Prostate gland (tissue), 2 donors: ENCODE data around the gene VPS13A. TPM values are rescaled to one million over a fixed set of nuclear protein-coding genes. Genes with fewer than 3 reads are reported as not detected.

Experiments used
- DNase-seq: peaks from one replicate; pipeline ENCODE4 v3.0.0-alpha.2; 2019; ENCODE audit warnings: low spot score
- H3K27ac ChIP-seq, 2 donors: fragments of 200-600 bp; sonication (generic); 2 replicates each; pipeline ENCODE4 v1.5.1; 2017 to 2019
- H3K27me3 ChIP-seq: fragments of 200-600 bp; sonication (generic); replicated peaks from 2 replicates; pipeline ENCODE4 v1.5.1; 2019; ENCODE audit not compliant: insufficient read depth
- H3K36me3 ChIP-seq, 2 donors: fragments of 200-600 bp; sonication (generic); 1 replicate in 1 of 2; 2 replicates in 1 of 2; pipeline versions ENCODE4 v1.5.1 to v1.8.1; 2017 to 2019
- H3K4me1 ChIP-seq: fragments of 200-600 bp; sonication (generic); replicated peaks from 2 replicates; pipeline ENCODE4 v1.5.1; 2019
- H3K4me3 ChIP-seq, 2 donors: fragments of 200-600 bp; sonication (generic); 2 replicates each; pipeline ENCODE4 v1.5.1; 2017 to 2019
- H3K9me3 ChIP-seq: fragments of 200-600 bp; sonication (generic); 2 replicates; pipeline ENCODE4 v1.5.1; 2017
- POLR2A ChIP-seq: fragments of 450-650 bp; IDR thresholded peaks from one replicate; pipeline ENCODE4 v1.6.1; 2016; ENCODE audit warnings: antibody characterized with exemption, mild to moderate bottlenecking
- POLR2AphosphoS5 ChIP-seq: sonication (generic); formaldehyde crosslinking; IDR thresholded peaks from one replicate; pipeline ENCODE4 v1.6.1; 2017; ENCODE audit warnings: antibody characterized with exemption
- whole genome bisulfite sequencing: methylation state at CpG from one replicate; pipeline ENCODE4 v1.1.5; 2018; 5-methylcytosine and 5-hydroxymethylcytosine counted together
- intact Hi-C: fragments of 100-400 bp; cut with DNase I; formaldehyde crosslinking; loops from one replicate; pipeline ENCODE4 v1.14.2; 2022
- total RNA-seq, 2 donors: library from RNA; depleted of rRNA; stranded (reverse); fragments of >200 nt; gene quantifications; one replicate each; pipeline ENCODE4 v1.1.0, GENCODE V29; 2016
- TF ChIP-seq, protein P1 (sequence below), 4 experiments: fragments of 200-600 bp in 2 of 4; fragments of 450-650 bp in 2 of 4; sonication (generic) in 2 of 4; IDR thresholded peaks; 1 replicate in 3 of 4; 2 replicates in 1 of 4; pipeline ENCODE4 v1.5.1; 2016 to 2019; ENCODE audit warnings: antibody characterized with exemption in 4 of 4, mild to moderate bottlenecking in 2 of 4, moderate library complexity in 2 of 4

Gene VPS13A
- total RNA-seq, 2 donors from 2014 or later = 22.7 to 25.2 TPM

DNA sequence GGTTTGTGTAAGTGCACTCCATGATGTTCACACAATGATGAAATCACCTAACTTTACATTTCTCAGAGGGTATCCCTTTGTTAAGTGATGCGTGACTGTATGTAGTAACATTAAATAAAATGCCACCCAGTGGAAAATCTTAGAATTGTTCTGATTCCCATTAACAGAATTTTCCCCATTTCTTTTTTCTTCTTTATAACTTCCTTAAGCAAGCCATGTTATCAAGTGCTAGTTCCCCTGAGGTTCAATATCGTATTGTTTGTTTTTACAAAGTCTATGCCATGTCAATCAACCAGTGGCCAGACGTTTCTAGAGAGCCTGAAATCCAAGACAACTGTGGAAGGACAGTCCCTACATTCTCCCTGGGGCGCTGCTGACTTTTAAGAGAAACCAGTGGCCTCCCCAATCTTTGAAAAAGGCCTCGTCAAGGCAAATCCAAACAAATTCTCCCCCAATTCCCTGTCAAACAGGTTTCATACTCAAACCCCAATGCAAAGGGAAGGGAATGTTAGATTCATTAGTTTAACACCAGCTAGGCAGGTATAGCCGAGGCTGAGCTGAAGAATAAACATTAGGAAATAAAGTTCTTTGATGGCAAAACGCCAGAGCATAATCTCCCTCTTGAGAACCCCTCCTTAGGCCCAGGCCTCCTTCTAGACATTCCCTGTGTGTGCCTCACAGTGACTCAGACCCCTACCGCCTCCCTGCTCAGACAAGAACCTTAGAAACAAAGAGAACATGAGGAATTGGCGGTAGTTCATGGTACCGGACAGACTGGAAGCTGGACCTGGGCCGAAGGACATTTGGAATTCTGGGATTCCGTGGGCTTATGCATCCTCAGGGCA is 272.1 kb downstream of the VPS13A start:
- no peaks in the 10 kb centered on the region for H3K27me3 ChIP-seq
- DNase-seq = no peak
- no peak overlapping the region for H3K4me3 ChIP-seq
- intact Hi-C loops = no loop called here
- H3K36me3 ChIP-seq = no peaks in the 10 kb centered on the region
- H3K9me3 ChIP-seq = no peaks in the 10 kb centered on the region
- 65% methylated on average over 12 of the region's 12 CpGs for WGBS
- TF ChIP-seq, protein P1, sequence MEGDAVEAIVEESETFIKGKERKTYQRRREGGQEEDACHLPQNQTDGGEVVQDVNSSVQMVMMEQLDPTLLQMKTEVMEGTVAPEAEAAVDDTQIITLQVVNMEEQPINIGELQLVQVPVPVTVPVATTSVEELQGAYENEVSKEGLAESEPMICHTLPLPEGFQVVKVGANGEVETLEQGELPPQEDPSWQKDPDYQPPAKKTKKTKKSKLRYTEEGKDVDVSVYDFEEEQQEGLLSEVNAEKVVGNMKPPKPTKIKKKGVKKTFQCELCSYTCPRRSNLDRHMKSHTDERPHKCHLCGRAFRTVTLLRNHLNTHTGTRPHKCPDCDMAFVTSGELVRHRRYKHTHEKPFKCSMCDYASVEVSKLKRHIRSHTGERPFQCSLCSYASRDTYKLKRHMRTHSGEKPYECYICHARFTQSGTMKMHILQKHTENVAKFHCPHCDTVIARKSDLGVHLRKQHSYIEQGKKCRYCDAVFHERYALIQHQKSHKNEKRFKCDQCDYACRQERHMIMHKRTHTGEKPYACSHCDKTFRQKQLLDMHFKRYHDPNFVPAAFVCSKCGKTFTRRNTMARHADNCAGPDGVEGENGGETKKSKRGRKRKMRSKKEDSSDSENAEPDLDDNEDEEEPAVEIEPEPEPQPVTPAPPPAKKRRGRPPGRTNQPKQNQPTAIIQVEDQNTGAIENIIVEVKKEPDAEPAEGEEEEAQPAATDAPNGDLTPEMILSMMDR (IDR thresholded peaks at IDR 0.05) = no peak
- TF ChIP-seq POLR2A (no peak), POLR2AphosphoS5 (no peak)
- H3K4me1 ChIP-seq = no peaks in the 10 kb centered on the region
- no peak overlapping the region for H3K27ac ChIP-seq

DNA sequence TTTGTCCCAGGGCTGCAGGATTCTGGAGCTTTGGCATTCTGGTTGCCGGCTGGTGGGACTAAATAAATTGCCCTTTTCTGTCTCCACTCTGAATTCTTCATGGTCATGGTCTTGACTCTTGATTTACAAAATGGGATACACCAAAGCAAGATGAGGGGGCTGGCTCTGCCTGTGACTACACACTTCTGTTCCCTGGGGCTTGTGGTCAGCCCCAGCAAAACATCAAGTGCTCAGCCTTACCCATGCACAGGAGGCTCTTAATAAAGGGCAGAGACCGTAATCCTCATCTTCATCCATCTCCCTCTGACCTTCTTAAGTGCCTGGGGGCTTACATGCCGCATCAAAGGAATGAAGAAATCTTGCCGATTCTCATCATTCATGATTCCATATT is 272.7 kb downstream of the VPS13A start:
- Histone ChIP-seq H3K4me1 (no peaks in the 10 kb centered on the region), H3K9me3 (no peaks in the 10 kb centered on the region), H3K36me3 (no peaks in the 10 kb centered on the region), H3K27ac (no peak overlapping the region), H3K27me3 (no peaks in the 10 kb centered on the region), H3K4me3 (no peak overlapping the region)
- 92% methylated on average over 4 of the region's 4 CpGs for WGBS
- intact Hi-C loops = no loop called here
- DNase-seq = no peak
- TF ChIP-seq POLR2A (no peak), POLR2AphosphoS5 (no peak)
- TF ChIP-seq, protein P1 (IDR thresholded peaks at IDR 0.05) = no peak

DNA sequence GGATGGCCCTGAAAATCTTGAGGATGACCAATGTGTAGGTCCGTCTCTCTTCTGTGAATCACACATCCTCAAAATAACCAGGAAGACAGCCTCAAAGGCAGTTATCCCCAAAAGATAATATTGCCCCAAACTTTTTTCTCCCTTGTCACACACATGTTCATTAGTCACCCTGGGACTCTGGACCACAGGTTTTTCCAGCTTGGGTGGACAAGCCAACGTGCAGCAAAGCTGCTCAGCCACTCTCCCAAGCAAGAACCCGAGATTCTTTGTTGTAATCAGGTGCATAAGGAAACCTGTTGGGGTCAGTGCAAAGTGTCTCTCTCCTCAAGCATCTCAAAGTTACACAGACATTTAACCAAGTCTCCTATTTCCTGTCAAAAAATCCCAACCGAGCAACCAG is 274.2 kb downstream of the VPS13A start:
- Histone ChIP-seq H3K36me3 (no peaks in the 10 kb centered on the region), H3K4me3 (no peak overlapping the region), H3K4me1 (no peaks in the 10 kb centered on the region), H3K9me3 (no peaks in the 10 kb centered on the region), H3K27me3 (no peaks in the 10 kb centered on the region), H3K27ac (no peak overlapping the region)
- TF ChIP-seq, protein P1 (IDR thresholded peaks at IDR 0.05) = no peak
- TF ChIP-seq POLR2A (no peak), POLR2AphosphoS5 (no peak)
- intact Hi-C loops = no loop called here
- 85% methylated on average over 4 of the region's 4 CpGs for WGBS
- no peak for DNase-seq

DNA sequence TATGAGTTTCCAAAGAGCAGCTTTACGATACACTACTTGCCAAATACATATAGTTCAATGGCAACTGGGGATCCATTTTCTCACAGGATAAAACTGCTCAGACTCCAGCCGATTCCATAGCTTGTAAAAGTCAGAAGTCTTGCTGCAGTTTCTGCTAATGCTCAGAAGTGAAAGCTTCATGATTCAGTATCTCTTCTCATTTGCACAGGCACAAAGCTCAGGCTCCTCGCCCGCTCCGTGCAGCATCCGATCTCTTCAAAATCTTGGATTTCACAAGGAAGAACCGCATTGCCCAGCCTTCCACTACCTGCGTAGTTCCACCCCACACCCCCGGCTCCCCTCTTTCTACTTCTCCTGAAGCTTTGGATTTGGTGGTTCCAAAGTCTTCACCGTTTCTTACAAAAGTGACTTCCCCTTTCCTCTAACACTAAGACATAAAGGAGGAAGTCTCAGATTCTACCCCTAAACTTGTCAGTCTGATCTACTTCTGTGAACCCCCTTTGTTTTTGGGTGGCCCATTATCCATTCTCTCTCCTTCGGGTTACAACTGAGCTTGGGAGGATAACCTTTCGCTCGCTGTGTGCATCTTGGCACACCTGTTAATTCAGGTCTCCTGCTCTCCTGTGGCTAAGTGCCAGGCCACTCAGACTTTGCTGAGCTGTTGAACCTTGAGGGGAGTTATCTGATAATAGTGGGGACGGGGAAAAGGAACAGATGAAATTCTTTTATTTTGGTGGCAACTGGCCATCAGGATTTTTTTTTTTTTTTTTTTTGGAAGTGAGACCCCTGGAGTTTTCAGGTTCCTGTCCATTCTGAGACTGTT is 276.7 kb downstream of the VPS13A start:
- 65% methylated on average over 14 of the region's 14 CpGs for WGBS
- Histone ChIP-seq H3K27ac (no peak overlapping the region), H3K27me3 (no peaks in the 10 kb centered on the region), H3K4me3 (no peak overlapping the region), H3K4me1 (no peaks in the 10 kb centered on the region), H3K36me3 (no peaks in the 10 kb centered on the region), H3K9me3 (no peaks in the 10 kb centered on the region)
- TF ChIP-seq POLR2AphosphoS5 = no peak
- no peak for TF ChIP-seq POLR2A
- TF ChIP-seq, protein P1 (IDR thresholded peaks at IDR 0.05) = no peak
- DNase-seq = no peak
- intact Hi-C loops = no loop called here
